ENCODE results near the gene SAMD4B.

The SAMD4B gene

DNA sequence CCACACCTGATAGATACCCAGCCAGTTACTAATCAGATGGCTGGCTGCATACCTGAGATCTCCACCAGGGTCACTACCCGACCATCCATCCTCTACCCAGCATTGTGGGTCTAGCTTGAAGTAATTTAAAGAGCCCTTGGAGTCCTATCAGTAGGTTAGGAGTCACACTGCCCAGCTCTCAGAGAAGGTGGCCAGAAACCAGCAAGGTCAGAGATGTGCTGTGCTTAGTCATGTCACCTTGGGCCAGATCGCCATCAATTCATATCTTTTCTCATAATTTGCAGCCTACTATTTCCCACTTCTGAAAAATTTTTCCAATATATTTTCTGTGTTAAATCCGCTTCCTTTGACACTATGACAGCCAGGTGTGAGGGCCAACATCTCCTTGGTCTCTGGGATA is 13.9 kb downstream of the SAMD4B start:
- no peak overlapping the region for H3K4me3 ChIP-seq (ENCODE audit: low read length)
- no peak for DNase-seq (ENCODE audit: low read depth)
- TF ChIP-seq, protein P1, sequence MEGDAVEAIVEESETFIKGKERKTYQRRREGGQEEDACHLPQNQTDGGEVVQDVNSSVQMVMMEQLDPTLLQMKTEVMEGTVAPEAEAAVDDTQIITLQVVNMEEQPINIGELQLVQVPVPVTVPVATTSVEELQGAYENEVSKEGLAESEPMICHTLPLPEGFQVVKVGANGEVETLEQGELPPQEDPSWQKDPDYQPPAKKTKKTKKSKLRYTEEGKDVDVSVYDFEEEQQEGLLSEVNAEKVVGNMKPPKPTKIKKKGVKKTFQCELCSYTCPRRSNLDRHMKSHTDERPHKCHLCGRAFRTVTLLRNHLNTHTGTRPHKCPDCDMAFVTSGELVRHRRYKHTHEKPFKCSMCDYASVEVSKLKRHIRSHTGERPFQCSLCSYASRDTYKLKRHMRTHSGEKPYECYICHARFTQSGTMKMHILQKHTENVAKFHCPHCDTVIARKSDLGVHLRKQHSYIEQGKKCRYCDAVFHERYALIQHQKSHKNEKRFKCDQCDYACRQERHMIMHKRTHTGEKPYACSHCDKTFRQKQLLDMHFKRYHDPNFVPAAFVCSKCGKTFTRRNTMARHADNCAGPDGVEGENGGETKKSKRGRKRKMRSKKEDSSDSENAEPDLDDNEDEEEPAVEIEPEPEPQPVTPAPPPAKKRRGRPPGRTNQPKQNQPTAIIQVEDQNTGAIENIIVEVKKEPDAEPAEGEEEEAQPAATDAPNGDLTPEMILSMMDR (IDR thresholded peaks at IDR 0.05; ENCODE audit: insufficient read depth, low read depth, low read length, missing control alignments) = no peak

DNA sequence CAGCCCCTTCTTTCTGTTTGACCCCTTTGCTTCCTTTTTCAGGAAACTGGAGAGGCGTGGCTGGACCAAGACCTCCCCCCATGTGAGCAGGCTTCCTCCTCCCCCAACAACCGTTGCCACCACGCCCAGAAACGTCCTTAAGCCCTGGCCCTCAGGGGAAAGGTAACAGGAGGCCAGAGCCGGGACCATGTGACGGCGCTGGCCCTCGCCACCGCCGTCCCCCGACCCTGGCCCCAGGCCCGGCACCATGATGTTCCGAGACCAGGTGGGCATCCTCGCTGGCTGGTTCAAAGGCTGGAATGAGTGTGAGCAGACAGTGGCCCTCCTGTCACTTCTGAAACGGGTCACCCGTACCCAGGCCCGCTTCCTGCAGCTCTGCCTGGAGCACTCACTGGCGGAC is 14.4 kb downstream of the SAMD4B start:
- no peak for DNase-seq (ENCODE audit: low read depth)
- H3K4me3 ChIP-seq (ENCODE audit: low read length) = no peak overlapping the region
- TF ChIP-seq, protein P1 (IDR thresholded peaks at IDR 0.05; ENCODE audit: insufficient read depth, low read depth, low read length, missing control alignments) = no peak

DNA sequence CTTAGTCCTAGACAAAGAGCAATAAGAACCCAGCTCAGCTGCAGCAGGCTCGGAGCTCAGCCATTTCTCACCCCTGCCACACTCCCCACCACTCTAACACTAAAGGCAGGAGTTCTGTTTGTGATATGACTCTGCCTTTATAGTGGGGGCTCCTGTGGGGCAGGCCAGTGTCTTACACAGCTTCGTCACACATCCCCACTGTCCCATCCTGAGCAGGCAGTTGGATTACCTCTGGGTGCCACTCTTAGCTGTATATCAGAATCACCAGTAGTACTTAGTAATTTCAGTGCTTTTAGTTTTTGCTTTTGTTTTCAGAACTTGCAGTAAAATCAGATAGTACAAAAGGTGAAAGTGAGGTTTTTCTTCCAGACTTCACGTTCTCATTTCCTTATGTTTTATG is 16.8 kb downstream of the SAMD4B start:
- TF ChIP-seq, protein P1 (IDR thresholded peaks at IDR 0.05; ENCODE audit: insufficient read depth, low read depth, low read length, missing control alignments) = no peak
- no peak overlapping the region for H3K4me3 ChIP-seq (ENCODE audit: low read length)
- no peak for DNase-seq (ENCODE audit: low read depth)

DNA sequence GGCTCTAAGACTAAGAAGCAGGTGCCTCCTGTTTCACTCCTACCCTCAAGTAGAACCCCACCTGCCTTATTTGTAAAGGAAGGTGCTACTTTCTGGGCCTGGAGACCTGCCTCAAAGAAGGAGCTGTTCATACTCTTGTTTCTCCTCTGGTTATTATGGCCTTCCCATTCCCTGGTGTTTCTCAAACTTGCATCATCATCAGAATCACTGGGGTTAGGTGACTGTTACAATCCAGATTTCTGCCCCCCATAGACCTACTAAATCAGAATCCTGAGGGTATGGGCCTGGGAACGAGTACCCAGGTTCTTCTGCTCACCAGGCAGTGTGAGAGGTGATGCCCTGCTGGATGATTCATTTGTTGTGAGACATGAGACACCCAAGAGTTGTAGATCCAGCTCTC is 18.4 kb downstream of the SAMD4B start:
- DNase-seq (ENCODE audit: low read depth) = no peak
- TF ChIP-seq, protein P1 (IDR thresholded peaks at IDR 0.05; ENCODE audit: insufficient read depth, low read depth, low read length, missing control alignments) = no peak
- no peak overlapping the region for H3K4me3 ChIP-seq (ENCODE audit: low read length)

DNA sequence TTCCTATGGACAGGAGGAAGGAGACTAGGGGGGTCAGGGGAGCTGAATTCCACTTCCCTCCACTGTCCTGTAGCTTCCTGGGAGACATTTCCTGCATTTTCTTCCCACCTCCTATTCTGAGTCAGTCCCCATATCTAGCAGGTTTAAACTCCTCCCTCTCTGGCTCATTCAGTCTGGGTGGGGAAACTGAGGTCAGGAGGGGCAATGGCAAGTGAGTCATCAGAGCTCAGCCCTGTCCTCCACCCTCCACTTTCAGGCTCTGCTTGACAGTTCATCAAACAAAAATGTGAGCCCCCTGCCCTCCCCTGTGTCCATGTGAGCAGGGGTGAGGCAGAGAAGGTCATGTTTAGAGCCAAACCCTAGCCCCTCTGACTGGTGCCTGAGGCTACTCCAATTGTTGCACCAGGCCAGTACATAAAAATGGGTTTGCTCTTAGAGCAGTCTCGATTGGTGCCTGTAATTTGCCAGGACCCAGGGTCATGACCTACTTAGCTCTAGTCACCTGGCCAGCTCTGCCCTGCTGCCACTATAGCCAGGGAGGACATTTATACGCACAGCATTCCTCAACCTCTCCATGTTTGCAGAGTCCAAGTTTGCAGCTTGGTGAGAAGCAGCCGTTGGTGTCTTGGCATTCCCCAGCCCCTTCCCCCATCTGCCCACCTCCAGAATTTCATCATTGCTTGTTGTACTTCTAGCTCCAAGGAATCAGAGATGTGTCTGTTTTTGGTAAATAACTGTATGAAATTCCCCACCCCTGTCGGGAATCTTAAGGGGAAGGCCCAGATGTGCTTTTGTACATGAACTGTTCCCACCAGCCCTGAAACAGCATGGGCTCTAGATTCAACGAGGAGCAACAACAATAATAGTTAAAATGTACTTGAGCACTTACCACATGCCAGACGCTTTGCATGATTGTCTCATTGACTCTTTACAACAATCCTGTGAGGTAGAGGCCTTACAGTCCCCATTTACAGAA is 20.7 kb downstream of the SAMD4B start:
- DNase-seq (ENCODE audit: low read depth) = peak; percentile 73
- H3K4me3 ChIP-seq (ENCODE audit: low read length) = no peak overlapping the region
- TF ChIP-seq, protein P1 (IDR thresholded peaks at IDR 0.05; ENCODE audit: insufficient read depth, low read depth, low read length, missing control alignments) = no peak

DNA sequence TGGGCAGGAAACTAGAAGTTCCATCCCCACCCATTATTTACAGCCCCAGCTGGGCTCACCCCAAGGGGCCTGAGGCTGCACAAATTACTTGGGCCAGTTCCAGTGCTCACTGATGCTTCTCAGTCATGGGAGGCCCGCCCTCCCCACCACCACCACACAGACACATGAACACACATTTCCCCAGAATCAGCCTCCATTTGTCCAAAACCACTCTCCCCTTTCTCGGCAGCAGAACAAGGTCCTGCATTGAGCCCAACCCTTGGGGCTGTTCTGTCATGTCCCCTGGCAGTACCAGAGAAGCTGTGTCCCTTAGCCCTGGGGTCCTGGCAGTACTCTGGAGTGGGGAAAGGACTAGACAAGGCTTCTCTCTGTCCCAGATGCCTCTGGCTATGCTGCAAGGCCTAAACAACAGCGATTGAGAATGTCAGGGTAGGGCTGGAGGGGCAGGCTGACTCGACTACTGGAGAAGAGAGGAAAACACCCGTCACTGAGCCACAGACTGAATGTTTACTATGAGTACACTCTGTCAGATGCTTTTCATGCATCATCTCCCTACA is 21.8 kb downstream of the SAMD4B start:
- DNase-seq (ENCODE audit: low read depth) = no peak
- TF ChIP-seq, protein P1 (IDR thresholded peaks at IDR 0.05; ENCODE audit: insufficient read depth, low read depth, low read length, missing control alignments) = no peak
- no peak overlapping the region for H3K4me3 ChIP-seq (ENCODE audit: low read length)

All from epithelial cell of esophagus (primary cell).